HG03432 (cell line): ENCODE data around the gene HIF3A.
"Not testable (repeated sequence)": the region's sequence is repeated elsewhere in the genome, so short reads cannot be mapped to it uniquely, and the experiment has no call there.

Experiments
- ATAC-seq: cut with Tn5 transposase; IDR thresholded peaks from one replicate; pipeline ENCODE4 v1.9.1; 2021; ENCODE audit warnings: mild to moderate bottlenecking, moderate library complexity; ENCODE audit not compliant: unreplicated experiment

Gene HIF3A

GRCh38 chr19:46355234-46356148, 58.6 kb downstream of the HIF3A start:
- no peak for ATAC-seq

- no peak for ATAC-seq
These were observed 59.6 kb downstream of the HIF3A start for GRCh38 chr19:46356149-46357055.

GRCh38 chr19:46357846-46358583, 61.2 kb downstream of the HIF3A start:
- ATAC-seq = no peak

- ATAC-seq = no peak
These were observed 65.1 kb downstream of the HIF3A start for GRCh38 chr19:46361915-46362314.

GRCh38 chr19:46364359-46364758, 67.5 kb downstream of the HIF3A start:
- ATAC-seq = no peak

- no peak for ATAC-seq
These were observed 68.7 kb downstream of the HIF3A start for GRCh38 chr19:46365561-46365960.

GRCh38 chr19:46366620-46367292, 69.9 kb downstream of the HIF3A start:
- no peak for ATAC-seq

- ATAC-seq = no peak
These were observed 70.6 kb downstream of the HIF3A start for GRCh38 chr19:46367426-46367825.

GRCh38 chr19:46368116-46368515, 71.3 kb downstream of the HIF3A start:
- ATAC-seq = no peak

- ATAC-seq = no peak
These were observed 73.0 kb downstream of the HIF3A start for GRCh38 chr19:46369817-46370216.

- no peak for ATAC-seq
These were observed 74.6 kb downstream of the HIF3A start for GRCh38 chr19:46371371-46371901.

- no peak for ATAC-seq
These were observed 76.2 kb downstream of the HIF3A start for GRCh38 chr19:46372901-46373490.

GRCh38 chr19:46373491-46374359, 76.9 kb downstream of the HIF3A start:
- no peak for ATAC-seq

- no peak for ATAC-seq
These were observed 78.0 kb downstream of the HIF3A start for GRCh38 chr19:46374536-46375475.

GRCh38 chr19:46375476-46376067, 78.7 kb downstream of the HIF3A start:
- ATAC-seq = not testable (repeated sequence)

- no peak for ATAC-seq
These were observed 79.7 kb downstream of the HIF3A start for GRCh38 chr19:46376241-46377153.
